ENCODE measurements around the gene TRPC1. TPM values are rescaled to one million over a fixed set of nuclear protein-coding genes. Genes with fewer than 3 reads are reported as not detected.
A peak's percentile ranks its signal among the peaks of the same experiment; 100 is the strongest.

The TRPC1 gene
- polyA plus RNA-seq, 1 of the 3 experiments (the other 2 are of a cell fraction): 9.6 TPM

DNA sequence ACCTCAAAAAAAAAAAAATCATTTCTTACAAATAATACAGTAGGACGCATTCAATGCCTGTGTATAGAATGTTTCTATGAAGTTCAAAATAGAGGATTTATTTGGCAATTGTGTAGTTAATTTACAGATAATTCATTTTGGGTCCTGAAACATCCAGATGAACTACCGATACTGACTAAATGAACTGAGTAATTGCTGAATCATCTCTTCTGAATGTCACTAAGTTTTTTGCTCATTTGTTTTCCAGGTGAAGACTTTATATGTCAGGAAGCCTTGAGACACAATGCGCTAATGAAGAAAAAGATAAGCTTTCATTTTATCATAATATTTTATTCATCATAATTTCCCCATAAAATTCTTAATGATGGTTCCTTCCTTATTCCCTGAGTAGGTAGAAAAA, 125.3 kb downstream of the TRPC1 start:
- Histone ChIP-seq H3K4me3 (ENCODE audit: low read depth in 2 of 2, low read length in 1 of 2) (no peak overlapping the region), H3K79me2 (ENCODE audit: insufficient read depth) (no peaks in the 10 kb centered on the region), H3K4me2 (no peak overlapping the region), H3F3A (replicated peaks; ENCODE audit: insufficient read depth) (peaks cover 20% of the 10 kb centered on the region), H3K9me3 (no peaks in the 10 kb centered on the region), H2AFZ (ENCODE audit: low read depth) (no peak overlapping the region), H4K20me1 (ENCODE audit: insufficient read depth) (no peaks in the 10 kb centered on the region), H3K4me1 (ENCODE audit: control insufficient read depth in 1 of 2, insufficient read depth in 2 of 2, low read depth in 1 of 2, low read length in 1 of 2) (peaks cover 0 to 29% of the 10 kb centered on the region in 2 experiments; a peak in 2 of 4 replicates), H3K9me2 (no peaks in the 10 kb centered on the region), H3K27me3 (ENCODE audit: insufficient read depth) (no peaks in the 10 kb centered on the region), H3K36me3 (replicated peaks in 1 of 2; ENCODE audit: control insufficient read depth in 1 of 2, insufficient read depth in 2 of 2, low read length in 1 of 2) (no peaks in the 10 kb centered on the region), H3K27ac (ENCODE audit: low read depth in 2 of 2, low read length in 1 of 2) (no peak overlapping the region), H3K9ac (no peak overlapping the region)
- TF ChIP-seq TAF1 (IDR thresholded peaks at IDR 0.05; ENCODE audit: borderline replicate concordance, low read depth, low read length) (no peak), USF2 (IDR thresholded peaks at IDR 0.05; ENCODE audit: borderline replicate concordance, low read depth, low read length) (no peak), RAD21 (IDR thresholded peaks at IDR 0.05; ENCODE audit: low read length) (no peak), JUND (IDR thresholded peaks at IDR 0.05) (no peak), RCOR1 (IDR thresholded peaks at IDR 0.05; ENCODE audit: low read length) (no peak), NRF1 (IDR thresholded peaks at IDR 0.05; ENCODE audit: low read depth, low read length) (no peak), RXRA (IDR thresholded peaks at IDR 0.05; ENCODE audit: borderline replicate concordance, low read depth) (no peak)
- ChIA-PET POLR2A (no interaction called here), CTCF (interaction anchor here (4.6 kb wide), 1 partner anchor 20 kb away, joined by 22 read pairs; no protein-coding TSS in a partner anchor)
- no peak for DNase-seq
- WGBS (ENCODE audit: low lambda C conversion rate): 71% methylated on average over 3 of the region's 3 CpGs

DNA sequence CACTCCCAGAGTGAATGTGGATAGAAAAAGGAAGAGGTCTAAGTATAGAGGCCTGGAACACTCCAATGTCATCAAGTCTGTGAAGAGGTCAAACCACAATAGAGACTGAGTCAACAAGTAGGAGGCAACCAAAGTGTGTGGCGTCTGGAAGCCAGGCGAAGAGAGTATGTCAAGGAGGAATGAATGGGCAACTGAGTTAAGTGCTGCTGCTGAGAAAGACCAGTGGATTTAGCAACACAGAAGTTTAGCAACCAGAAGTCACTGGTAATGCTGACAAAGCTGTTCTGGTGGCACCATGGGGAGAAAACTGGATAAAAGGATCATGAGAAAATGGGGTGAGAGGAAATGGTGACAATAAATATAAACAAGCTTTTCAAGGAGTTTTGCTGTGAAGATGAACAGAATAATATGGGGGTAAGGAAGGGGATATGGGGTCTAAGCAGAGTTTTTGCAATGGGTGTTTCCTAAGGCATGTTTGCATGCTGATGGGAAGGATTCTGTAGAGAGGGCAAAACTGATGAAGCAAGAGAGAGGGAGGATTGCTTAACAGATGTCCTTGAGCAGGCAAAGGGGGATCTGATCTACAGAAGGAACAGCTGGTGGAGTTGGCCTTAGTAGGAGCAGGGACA, 126.7 kb downstream of the TRPC1 start:
- peak overlapping the region; percentile 32 for H3K4me2 ChIP-seq
- WGBS (ENCODE audit: low lambda C conversion rate): 18% methylated on average over 2 of the region's 2 CpGs
- CTCF ChIA-PET: interaction anchor here (1.3 to 4.6 kb wide), 2 partner anchors 22 to 131 kb away, joined by 3 to 22 read pairs; no protein-coding TSS in a partner anchor
- peak overlapping the region in 1 of 2 experiments; percentile 4; a peak in 2 of 4 replicates for H3K27ac ChIP-seq (ENCODE audit: low read depth in 2 of 2, low read length in 1 of 2)
- H3K27me3 ChIP-seq (ENCODE audit: insufficient read depth): no peaks in the 10 kb centered on the region
- DNase-seq: no peak
- H4K20me1 ChIP-seq (ENCODE audit: insufficient read depth): no peaks in the 10 kb centered on the region
- H3K4me1 ChIP-seq (ENCODE audit: control insufficient read depth in 1 of 2, insufficient read depth in 2 of 2, low read depth in 1 of 2, low read length in 1 of 2): peaks cover 0 to 29% of the 10 kb centered on the region in 2 experiments; a peak in 2 of 4 replicates
- H2AFZ ChIP-seq (ENCODE audit: low read depth): no peak overlapping the region
- no peaks in the 10 kb centered on the region for H3K79me2 ChIP-seq (ENCODE audit: insufficient read depth)
- peaks cover 20% of the 10 kb centered on the region for H3F3A ChIP-seq (replicated peaks; ENCODE audit: insufficient read depth)
- H3K9me2 ChIP-seq: no peaks in the 10 kb centered on the region
- H3K9ac ChIP-seq: no peak overlapping the region
- POLR2A ChIA-PET: no interaction called here
- H3K36me3 ChIP-seq (replicated peaks in 1 of 2; ENCODE audit: control insufficient read depth in 1 of 2, insufficient read depth in 2 of 2, low read length in 1 of 2): no peaks in the 10 kb centered on the region
- no peaks in the 10 kb centered on the region for H3K9me3 ChIP-seq
- H3K4me3 ChIP-seq (ENCODE audit: low read depth in 2 of 2, low read length in 1 of 2): no peak overlapping the region
- TF ChIP-seq RFX5 (IDR thresholded peaks at IDR 0.05; ENCODE audit: low read length) (no peak), EP300 (IDR thresholded peaks at IDR 0.05; ENCODE audit: borderline replicate concordance in 1 of 2, low read depth in 1 of 2, low read length in 1 of 2) (peak in 1 of 2 experiments; percentile 45; a peak in 1 of 4 replicates), CTCF (IDR thresholded peaks at IDR 0.05) (no peak), NRF1 (IDR thresholded peaks at IDR 0.05; ENCODE audit: low read depth, low read length) (no peak), CHD2 (IDR thresholded peaks at IDR 0.05; ENCODE audit: low read length, partially characterized antibody) (no peak), IRF3 (IDR thresholded peaks at IDR 0.05; ENCODE audit: low read depth, low read length) (no peak), RXRA (IDR thresholded peaks at IDR 0.05; ENCODE audit: borderline replicate concordance, low read depth) (peak; percentile 82; the same call in 1 of the 2 replicates), USF1 (IDR thresholded peaks at IDR 0.05; ENCODE audit: borderline replicate concordance, low read depth) (no peak), EZH2phosphoT487 (IDR thresholded peaks at IDR 0.05; ENCODE audit: borderline replicate concordance, low read depth) (no peak), MEF2A (IDR thresholded peaks at IDR 0.05; ENCODE audit: borderline replicate concordance, low read depth) (peak; percentile 61), FOXM1 (IDR thresholded peaks at IDR 0.05; ENCODE audit: low read depth) (no peak), YY1 (IDR thresholded peaks at IDR 0.05; ENCODE audit: low read depth) (no peak), SMC3 (IDR thresholded peaks at IDR 0.05; ENCODE audit: low read depth, low read length) (no peak), RAD21 (IDR thresholded peaks at IDR 0.05; ENCODE audit: low read length) (no peak), TCF12 (IDR thresholded peaks at IDR 0.05) (peak; percentile 83), JUND (IDR thresholded peaks at IDR 0.05) (peak; percentile 63; the same call in 1 of the 2 replicates), FOXJ3 (CRISPR knock-in tag; IDR thresholded peaks at IDR 0.05) (no peak), FOSL2 (IDR thresholded peaks at IDR 0.05; ENCODE audit: borderline replicate concordance, low read depth) (peak; percentile 66; the same call in 1 of the 2 replicates), POLR2AphosphoS5 (IDR thresholded peaks at IDR 0.05; ENCODE audit: low read depth, low read length) (peak; percentile 30; the same call in 1 of the 2 replicates), RCOR1 (IDR thresholded peaks at IDR 0.05; ENCODE audit: low read length) (no peak), ELF1 (IDR thresholded peaks at IDR 0.05) (no peak; the same call in 1 of the 2 replicates)
